GM10248 (cell line): Measurements from ENCODE around the gene ZNRF4.

Experiments used
- CTCF ChIA-PET: fragments of 300-600 bp; sonication (Branson Sonifier 250); formaldehyde crosslinking; extraction: SDS; loops from one replicate; lab custom pipeline; 2021; ENCODE audit warnings: antibody characterized with exemption; lab: Yijun Ruan, JAX
- POLR2A ChIA-PET: fragments of 350-650 bp; sonication (Branson Sonifier 250); formaldehyde crosslinking; extraction: SDS; loops from one replicate; lab custom pipeline; 2020; ENCODE audit warnings: antibody characterized with exemption; lab: Yijun Ruan, JAX
- DNase-seq: peaks from one replicate; pipeline ENCODE4 v3.0.0; 2012; ENCODE audit errors: extremely low spot score
- TF ChIP-seq, protein P1 (sequence below): IDR thresholded peaks from 2 replicates; pipeline ENCODE4 v1.5.1; 2012; ENCODE audit warnings: mild to moderate bottlenecking, low read depth; ENCODE audit errors: extremely low read depth, missing control alignments, control extremely low read depth

ZNRF4 gene

DNA sequence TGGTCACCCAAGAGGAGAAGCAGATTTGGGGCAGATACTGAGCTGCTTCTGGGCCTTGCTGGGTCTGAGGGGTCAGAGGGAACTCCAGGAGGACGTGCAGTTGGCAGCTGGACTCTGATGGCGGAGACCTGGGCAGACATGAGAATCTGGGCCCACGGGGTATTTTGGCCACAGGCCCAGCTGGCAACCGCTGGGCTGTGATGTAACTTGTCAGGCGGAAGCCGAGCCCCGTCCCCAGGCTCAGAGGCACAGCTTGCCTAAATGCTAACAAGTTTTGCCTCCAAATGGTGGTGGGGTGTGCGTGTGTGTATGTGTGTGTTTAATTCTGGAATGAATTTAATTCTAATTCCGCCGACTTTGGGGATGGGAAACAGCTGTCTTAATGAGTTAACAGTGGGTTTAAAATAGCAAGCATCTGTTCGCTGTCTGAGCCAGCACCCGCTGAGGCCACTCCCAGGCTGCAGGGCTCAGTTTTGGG is 11.6 kb downstream of the ZNRF4 start:
- CTCF ChIA-PET, result no interaction called here
- POLR2A ChIA-PET, result no interaction called here
- no peak for DNase-seq
- TF ChIP-seq, protein P1, sequence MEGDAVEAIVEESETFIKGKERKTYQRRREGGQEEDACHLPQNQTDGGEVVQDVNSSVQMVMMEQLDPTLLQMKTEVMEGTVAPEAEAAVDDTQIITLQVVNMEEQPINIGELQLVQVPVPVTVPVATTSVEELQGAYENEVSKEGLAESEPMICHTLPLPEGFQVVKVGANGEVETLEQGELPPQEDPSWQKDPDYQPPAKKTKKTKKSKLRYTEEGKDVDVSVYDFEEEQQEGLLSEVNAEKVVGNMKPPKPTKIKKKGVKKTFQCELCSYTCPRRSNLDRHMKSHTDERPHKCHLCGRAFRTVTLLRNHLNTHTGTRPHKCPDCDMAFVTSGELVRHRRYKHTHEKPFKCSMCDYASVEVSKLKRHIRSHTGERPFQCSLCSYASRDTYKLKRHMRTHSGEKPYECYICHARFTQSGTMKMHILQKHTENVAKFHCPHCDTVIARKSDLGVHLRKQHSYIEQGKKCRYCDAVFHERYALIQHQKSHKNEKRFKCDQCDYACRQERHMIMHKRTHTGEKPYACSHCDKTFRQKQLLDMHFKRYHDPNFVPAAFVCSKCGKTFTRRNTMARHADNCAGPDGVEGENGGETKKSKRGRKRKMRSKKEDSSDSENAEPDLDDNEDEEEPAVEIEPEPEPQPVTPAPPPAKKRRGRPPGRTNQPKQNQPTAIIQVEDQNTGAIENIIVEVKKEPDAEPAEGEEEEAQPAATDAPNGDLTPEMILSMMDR, result no peak

DNA sequence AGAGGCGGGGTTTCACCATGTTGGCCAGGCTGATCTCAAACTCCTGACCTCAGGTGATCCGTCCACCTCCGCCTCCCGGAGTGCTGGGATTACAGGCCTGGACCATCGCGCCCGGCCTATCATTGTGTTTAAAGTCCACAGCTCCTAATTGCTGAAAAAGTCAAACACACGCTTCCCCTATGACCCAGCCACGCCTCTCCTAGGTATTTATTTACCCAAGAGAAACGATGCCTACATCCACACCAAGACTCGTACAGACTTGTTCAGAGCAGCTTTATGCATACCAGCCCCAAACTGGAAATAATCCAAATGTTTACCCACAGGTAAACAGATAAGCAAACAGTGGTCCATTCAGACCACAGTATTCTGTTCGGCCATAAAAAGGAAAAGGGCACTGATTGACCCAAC is 15.1 kb downstream of the ZNRF4 start:
- POLR2A ChIA-PET, result interaction anchor here (0.6 kb wide), 1 partner anchor 219 kb away, joined by 5 read pairs; no protein-coding TSS in a partner anchor
- DNase-seq, result no peak
- CTCF ChIA-PET, result no interaction called here
- TF ChIP-seq, protein P1, result no peak

DNA sequence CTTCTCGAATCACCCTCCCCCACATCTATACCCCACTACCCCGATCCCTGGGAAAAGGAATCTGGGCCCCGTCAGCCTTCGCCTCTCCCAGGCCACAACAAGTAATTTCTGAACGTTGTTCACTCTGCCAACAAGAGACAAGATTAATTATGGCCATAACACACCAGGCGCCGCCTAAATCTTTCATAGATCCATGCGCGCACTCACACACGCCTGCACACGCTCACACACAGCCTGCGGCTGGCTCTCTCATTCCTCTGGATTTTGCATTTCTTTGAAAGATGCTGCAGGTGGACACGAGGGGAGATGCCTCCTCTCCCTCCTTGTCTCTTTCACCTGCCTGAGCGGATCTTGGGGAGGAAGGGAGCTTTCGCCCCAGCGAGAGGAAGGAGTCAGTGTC is 17.1 kb downstream of the ZNRF4 start:
- CTCF ChIA-PET, result no interaction called here
- TF ChIP-seq, protein P1, result no peak
- POLR2A ChIA-PET, result no interaction called here
- DNase-seq, result no peak

DNA sequence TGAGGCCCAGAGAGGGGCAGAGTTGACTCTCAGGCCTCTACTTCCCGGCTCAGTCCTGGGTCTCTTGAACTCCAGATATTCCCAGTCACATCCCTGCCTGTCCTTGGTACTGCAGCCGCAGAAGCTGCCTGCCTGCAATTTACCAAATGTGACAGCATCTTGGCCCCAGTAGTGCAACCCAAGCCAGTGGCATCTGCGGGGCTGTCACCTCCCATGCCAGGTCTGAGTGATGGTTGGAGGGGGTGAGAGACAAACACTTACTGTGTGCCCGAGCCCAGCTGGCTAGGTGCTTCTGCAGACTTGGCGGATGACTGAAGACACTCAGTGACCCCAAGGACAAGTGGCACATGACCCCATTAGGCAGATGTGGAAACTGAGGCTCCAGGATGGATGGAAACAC is 18.4 kb downstream of the ZNRF4 start:
- POLR2A ChIA-PET, result no interaction called here
- no peak for DNase-seq
- CTCF ChIA-PET, result no interaction called here
- TF ChIP-seq, protein P1, result no peak

DNA sequence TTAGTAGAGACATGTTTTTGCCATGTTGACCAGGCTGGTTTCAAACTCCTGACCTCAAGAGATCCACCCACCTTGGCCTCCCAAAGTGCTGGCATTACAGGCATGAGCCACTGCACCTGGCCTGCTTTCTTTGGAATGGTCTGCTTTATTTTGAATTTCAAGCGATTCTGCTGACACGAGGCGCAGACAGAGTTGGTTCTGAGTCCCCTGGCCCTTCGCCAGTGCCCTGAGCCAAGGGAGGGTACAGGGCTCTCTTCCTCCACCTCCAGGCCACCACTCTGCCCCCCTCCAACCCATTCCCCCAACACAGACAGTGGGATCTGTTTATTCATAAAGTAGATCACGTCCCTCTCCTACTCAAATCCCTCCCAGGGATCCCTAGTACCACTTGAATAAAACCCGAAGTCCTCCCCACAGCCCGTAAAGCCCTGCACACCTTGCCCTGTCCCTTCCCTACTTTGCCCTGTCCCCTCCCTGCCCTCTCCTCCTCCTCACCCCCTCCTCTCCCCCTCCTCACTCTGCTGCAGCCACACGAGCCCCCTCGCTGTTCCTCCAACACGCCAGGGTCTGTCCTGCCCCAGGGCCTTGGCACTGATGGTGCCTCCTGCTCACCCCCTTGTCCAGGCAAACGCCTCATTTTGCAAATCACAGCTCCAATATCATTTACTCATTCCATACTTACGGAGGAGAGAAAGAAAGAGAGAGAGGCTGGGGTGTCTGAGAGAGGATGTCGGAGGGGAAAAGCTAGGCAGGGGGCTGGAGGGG is 22.4 kb downstream of the ZNRF4 start:
- TF ChIP-seq, protein P1, result no peak
- no peak for DNase-seq
- ChIA-PET CTCF (no interaction called here), POLR2A (no interaction called here)

DNA sequence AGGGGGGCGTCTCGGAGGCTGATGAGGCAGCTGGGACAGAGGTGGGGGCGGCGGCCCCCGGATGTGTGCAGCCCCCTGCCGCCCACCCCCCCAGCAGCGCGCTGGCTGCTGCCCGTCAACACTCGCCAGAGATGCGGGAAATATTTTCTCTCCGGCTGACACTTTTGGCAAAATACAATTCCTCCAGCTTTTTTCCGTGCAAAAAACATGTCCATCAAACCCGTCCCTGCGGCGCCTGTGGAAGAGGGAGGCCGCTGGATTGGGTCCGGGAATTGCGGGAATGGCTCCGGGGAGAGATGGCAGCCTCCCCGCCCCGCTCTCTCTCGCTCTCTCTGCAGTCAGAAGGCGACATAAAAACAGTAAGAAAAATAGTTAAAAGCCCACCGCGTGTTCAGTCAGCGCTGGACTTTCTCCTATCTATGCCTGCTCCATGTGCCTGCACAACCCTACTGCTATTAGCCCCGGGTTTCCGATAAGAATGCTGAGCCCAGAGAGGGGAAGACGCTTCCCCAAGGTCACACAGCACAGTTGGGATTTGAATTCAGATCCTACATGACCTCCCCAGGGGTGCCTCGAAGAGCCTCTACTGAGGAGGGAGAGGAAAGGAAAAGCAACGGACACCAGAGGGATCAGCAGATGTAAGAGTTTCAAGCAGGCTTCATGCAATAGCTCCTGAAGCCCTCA is 23.2 kb downstream of the ZNRF4 start:
- ChIA-PET POLR2A (no interaction called here), CTCF (no interaction called here)
- TF ChIP-seq, protein P1, result no peak
- no peak for DNase-seq
